Breast epithelium (tissue), 4 donors: ENCODE measurements around the gene SMARCA4. TPM values are rescaled to one million over a fixed set of nuclear protein-coding genes. Genes with fewer than 3 reads are reported as not detected.

Experiments
- DNase-seq, 2 donors: peaks; one replicate each; pipeline ENCODE4 v3.0.0-alpha.2; 2019; ENCODE audit warnings: low spot score in 2 of 2
- H3K27ac ChIP-seq, 2 donors: fragments of 200-600 bp; sonication (generic) in 1 of 2; one replicate each; pipeline ENCODE4 v1.5.1; 2016 to 2019; ENCODE audit warnings: mild to moderate bottlenecking in 1 of 2
- H3K27me3 ChIP-seq, 2 donors: fragments of 200-600 bp; sonication (generic) in 1 of 2; one replicate each; pipeline versions ENCODE4 v1.5.1 to v1.6.0; 2017 to 2019; ENCODE audit warnings: control low read depth in 1 of 2, mild to moderate bottlenecking in 1 of 2
- H3K36me3 ChIP-seq: fragments of 200-600 bp; one replicate; pipeline ENCODE4 v1.5.1; 2019
- H3K4me1 ChIP-seq, 2 donors: fragments of 200-600 bp; sonication (generic); one replicate each; pipeline ENCODE4 v1.5.1; 2016 to 2019; ENCODE audit warnings: control low read depth in 1 of 2
- H3K4me3 ChIP-seq, 3 donors: fragments of 200-600 bp; sonication (generic); 1 replicate in 2 of 3; 2 replicates in 1 of 3; pipeline ENCODE4 v1.5.1; 2016 to 2019; ENCODE audit warnings: mild to moderate bottlenecking in 3 of 3, moderate library complexity in 2 of 3
- H3K9me3 ChIP-seq, 2 donors: fragments of 200-600 bp; sonication (generic) in 1 of 2; one replicate each; pipeline ENCODE4 v1.5.1; 2016 to 2019; ENCODE audit warnings: control low read depth in 1 of 2
- POLR2A ChIP-seq: fragments of 450-650 bp; IDR thresholded peaks from one replicate; pipeline ENCODE4 v1.6.1; 2016; ENCODE audit warnings: antibody characterized with exemption, mild to moderate bottlenecking, moderate library complexity
- POLR2AphosphoS5 ChIP-seq, 3 donors: sonication (generic); formaldehyde crosslinking; IDR thresholded peaks; one replicate each; pipeline ENCODE4 v1.6.1; 2017; ENCODE audit warnings: antibody characterized with exemption in 3 of 3
- intact Hi-C: fragments of 100-400 bp; cut with DNase I; formaldehyde crosslinking; loops from one replicate; pipeline ENCODE4 v1.15.1; 2023; ENCODE audit warnings: low total_unique reads
- total RNA-seq, 3 donors: library from RNA; depleted of rRNA; stranded (reverse); fragments of >200 nt; gene quantifications; one replicate each; pipeline ENCODE4 v1.1.0, GENCODE V29; 2016
- TF ChIP-seq, protein P1 (sequence below), 3 donors: fragments of 450-650 bp; IDR thresholded peaks; one replicate each; pipeline ENCODE4 v1.5.1; 2016 to 2017; ENCODE audit warnings: antibody characterized with exemption in 3 of 3, mild to moderate bottlenecking in 3 of 3, moderate library complexity in 3 of 3

The SMARCA4 gene
- total RNA-seq, 3 donors from 2014 or later = 36.8 to 78.3 (median 72.4) TPM

DNA sequence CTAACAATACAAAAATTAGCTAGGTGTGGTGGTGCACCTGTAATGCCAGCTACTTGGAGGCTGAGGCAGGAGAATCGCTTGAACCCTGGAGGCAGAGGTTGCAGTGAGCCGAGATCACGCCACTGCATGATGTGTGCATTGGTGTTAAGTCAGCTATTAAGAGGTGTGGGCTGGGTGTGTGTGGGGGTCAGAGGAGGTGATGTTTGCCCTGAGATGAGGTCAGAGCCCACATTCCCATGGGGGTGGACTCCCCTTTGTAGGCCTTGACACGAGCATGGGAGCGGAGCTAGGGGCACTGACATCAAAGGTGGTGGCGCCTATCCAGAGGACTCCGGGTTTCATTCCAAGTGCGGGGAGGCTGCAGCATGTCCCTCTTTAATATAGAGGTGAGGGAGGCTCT, 93.8 kb downstream of the SMARCA4 start:
- no peak for DNase-seq
- Histone ChIP-seq H3K36me3 (no peaks in the 10 kb centered on the region), H3K4me3 (no peak overlapping the region), H3K4me1 (no peaks in the 10 kb centered on the region), H3K27me3 (no peaks in the 10 kb centered on the region), H3K9me3 (no peaks in the 10 kb centered on the region), H3K27ac (no peak overlapping the region)
- intact Hi-C loops = no loop called here
- TF ChIP-seq, protein P1, sequence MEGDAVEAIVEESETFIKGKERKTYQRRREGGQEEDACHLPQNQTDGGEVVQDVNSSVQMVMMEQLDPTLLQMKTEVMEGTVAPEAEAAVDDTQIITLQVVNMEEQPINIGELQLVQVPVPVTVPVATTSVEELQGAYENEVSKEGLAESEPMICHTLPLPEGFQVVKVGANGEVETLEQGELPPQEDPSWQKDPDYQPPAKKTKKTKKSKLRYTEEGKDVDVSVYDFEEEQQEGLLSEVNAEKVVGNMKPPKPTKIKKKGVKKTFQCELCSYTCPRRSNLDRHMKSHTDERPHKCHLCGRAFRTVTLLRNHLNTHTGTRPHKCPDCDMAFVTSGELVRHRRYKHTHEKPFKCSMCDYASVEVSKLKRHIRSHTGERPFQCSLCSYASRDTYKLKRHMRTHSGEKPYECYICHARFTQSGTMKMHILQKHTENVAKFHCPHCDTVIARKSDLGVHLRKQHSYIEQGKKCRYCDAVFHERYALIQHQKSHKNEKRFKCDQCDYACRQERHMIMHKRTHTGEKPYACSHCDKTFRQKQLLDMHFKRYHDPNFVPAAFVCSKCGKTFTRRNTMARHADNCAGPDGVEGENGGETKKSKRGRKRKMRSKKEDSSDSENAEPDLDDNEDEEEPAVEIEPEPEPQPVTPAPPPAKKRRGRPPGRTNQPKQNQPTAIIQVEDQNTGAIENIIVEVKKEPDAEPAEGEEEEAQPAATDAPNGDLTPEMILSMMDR (IDR thresholded peaks at IDR 0.05) = no peak
- no peak for TF ChIP-seq POLR2A
- TF ChIP-seq POLR2AphosphoS5 (IDR thresholded peaks at IDR 0.05) = no peak

DNA sequence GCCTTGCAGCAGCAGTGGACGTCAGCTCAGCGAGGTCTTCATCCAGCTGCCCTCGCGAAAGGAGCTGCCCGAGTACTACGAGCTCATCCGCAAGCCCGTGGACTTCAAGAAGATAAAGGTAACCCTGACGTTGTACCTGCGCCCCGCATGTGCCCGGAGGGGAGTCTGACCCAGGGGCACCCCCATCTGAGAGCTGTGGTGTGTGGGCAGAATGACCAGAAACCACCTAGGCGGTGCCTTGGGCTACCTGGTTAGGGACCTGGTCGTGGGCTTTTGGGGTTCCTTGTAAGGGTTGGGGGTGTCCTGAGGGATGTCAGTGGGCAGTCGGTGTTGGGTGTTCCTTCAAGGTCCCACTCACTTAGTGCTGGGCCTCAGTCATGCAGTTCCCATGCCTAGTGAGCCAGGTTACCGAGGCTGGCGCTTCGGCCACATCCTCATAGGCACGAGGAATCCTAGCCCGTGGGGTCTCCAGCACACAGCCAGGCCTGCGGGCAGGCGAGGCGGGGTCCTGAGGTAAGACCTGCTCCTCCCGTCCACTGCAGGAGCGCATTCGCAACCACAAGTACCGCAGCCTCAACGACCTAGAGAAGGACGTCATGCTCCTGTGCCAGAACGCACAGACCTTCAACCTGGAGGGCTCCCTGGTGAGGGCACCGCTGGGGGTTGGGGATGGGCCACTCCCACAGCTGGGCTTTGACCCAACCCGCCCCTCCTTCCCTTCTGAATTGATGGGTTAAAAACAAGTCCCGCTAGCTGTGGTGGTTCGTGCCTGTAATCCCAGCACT, 97.6 kb downstream of the SMARCA4 start:
- H3K4me1 ChIP-seq = no peaks in the 10 kb centered on the region
- intact Hi-C loops = no loop called here
- H3K27me3 ChIP-seq = no peaks in the 10 kb centered on the region
- DNase-seq = no peak
- TF ChIP-seq, protein P1 (IDR thresholded peaks at IDR 0.05) = no peak
- TF ChIP-seq POLR2A (no peak), POLR2AphosphoS5 (IDR thresholded peaks at IDR 0.05) (no peak)
- H3K9me3 ChIP-seq = no peaks in the 10 kb centered on the region
- no peaks in the 10 kb centered on the region for H3K36me3 ChIP-seq
- no peak overlapping the region for H3K27ac ChIP-seq
- no peak overlapping the region for H3K4me3 ChIP-seq

DNA sequence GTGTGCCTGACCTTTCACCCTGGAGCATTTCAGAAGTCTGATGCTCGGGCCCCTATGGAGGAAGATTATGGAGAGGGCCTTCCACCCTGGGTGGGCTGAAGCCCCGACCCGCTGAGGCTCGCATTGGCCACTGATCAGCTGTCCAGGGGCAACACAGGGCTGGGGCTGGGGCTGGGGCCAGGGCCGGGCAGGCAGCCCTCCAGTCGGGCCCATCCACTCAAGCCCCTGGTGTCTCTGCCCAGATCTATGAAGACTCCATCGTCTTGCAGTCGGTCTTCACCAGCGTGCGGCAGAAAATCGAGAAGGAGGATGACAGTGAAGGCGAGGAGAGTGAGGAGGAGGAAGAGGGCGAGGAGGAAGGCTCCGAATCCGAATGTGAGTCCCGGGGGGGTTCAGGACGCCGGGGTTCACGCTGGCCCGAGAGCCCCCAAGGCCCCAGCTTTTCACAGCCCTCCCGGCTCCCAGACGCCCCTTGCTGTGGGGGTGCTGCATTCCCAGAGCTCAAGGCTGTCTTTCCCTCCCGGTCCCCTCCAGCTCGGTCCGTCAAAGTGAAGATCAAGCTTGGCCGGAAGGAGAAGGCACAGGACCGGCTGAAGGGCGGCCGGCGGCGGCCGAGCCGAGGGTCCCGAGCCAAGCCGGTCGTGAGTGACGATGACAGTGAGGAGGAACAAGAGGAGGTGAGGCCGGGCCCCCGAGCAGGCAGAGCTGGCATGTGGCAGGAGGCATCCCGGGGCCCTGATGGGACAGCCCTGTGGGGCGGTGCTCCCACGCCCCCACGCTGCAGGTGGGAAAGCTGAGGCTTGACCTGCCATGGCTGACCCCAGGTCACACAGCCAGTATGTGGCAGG, 98.9 kb downstream of the SMARCA4 start:
- Histone ChIP-seq H3K36me3 (no peaks in the 10 kb centered on the region), H3K9me3 (no peaks in the 10 kb centered on the region), H3K4me3 (no peak overlapping the region), H3K27ac (no peak overlapping the region), H3K27me3 (no peaks in the 10 kb centered on the region), H3K4me1 (no peaks in the 10 kb centered on the region)
- intact Hi-C loops = no loop called here
- TF ChIP-seq POLR2AphosphoS5 (IDR thresholded peaks at IDR 0.05) = no peak
- no peak for DNase-seq

DNA sequence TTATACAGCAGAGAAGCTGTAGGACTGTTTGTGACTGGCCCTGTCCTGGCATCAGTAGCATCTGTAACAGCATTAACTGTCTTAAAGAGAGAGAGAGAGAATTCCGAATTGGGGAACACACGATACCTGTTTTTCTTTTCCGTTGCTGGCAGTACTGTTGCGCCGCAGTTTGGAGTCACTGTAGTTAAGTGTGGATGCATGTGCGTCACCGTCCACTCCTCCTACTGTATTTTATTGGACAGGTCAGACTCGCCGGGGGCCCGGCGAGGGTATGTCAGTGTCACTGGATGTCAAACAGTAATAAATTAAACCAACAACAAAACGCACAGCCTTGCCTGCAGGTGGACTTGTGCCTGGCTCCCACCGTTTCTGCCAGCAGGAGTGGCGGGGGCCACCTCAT, 101.1 kb downstream of the SMARCA4 start:
- Histone ChIP-seq H3K9me3 (no peaks in the 10 kb centered on the region), H3K36me3 (no peaks in the 10 kb centered on the region), H3K27ac (no peak overlapping the region), H3K27me3 (no peaks in the 10 kb centered on the region), H3K4me3 (no peak overlapping the region), H3K4me1 (no peaks in the 10 kb centered on the region)
- TF ChIP-seq, protein P1 (IDR thresholded peaks at IDR 0.05) = no peak
- TF ChIP-seq POLR2AphosphoS5 (IDR thresholded peaks at IDR 0.05) (no peak), POLR2A (no peak)
- intact Hi-C loops = no loop called here
- no peak for DNase-seq

DNA sequence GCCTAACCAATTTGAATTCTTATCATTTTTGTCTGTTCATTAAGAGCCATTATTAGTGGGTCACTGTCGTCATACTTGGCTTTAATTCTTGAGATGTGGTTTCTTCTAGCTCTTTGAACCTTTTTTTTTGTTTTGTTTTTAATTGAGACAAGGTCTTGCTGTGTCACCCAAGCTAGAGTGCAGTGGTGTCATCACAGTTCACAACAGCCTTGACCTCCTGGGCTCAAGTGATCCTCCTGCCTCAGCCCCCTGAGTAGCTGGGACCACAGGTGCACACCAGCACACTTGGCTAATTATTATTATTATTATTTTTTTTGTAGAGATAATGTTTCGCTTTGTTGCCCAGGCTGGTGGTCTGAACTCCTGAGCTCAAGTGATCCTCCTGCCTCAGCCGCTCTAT, 102.6 kb downstream of the SMARCA4 start:
- Histone ChIP-seq H3K27me3 (no peaks in the 10 kb centered on the region), H3K27ac (no peak overlapping the region)

More for the DNA sequence above, 102.6 kb downstream of the SMARCA4 start:
- Histone ChIP-seq H3K9me3 (no peaks in the 10 kb centered on the region), H3K4me1 (no peaks in the 10 kb centered on the region), H3K36me3 (no peaks in the 10 kb centered on the region), H3K4me3 (no peak overlapping the region)
- DNase-seq = no peak
- no peak for TF ChIP-seq POLR2A
- TF ChIP-seq, protein P1 (IDR thresholded peaks at IDR 0.05) = no peak
- no peak for TF ChIP-seq POLR2AphosphoS5 (IDR thresholded peaks at IDR 0.05)
- intact Hi-C loops = no loop called here
